AG04450 (cell line): ENCODE results near the gene NNAT. TPM values are rescaled to one million over a fixed set of nuclear protein-coding genes. Genes with fewer than 3 reads are reported as not detected.
"Not testable (repeated sequence)": the region's sequence is repeated elsewhere in the genome, so short reads cannot be mapped to it uniquely, and the experiment has no call there.

ENCODE experiments used
- CTCF ChIA-PET: fragments of 300-600, 350-600 bp; formaldehyde crosslinking; extraction: SDS; loops from one replicate; lab custom pipeline; 2022; ENCODE audit warnings: antibody characterized with exemption, inconsistent platforms; lab: Charles Lee
- POLR2A ChIA-PET: fragments of 350-600 bp; formaldehyde crosslinking; extraction: SDS; loops from one replicate; lab custom pipeline; 2021; ENCODE audit warnings: antibody characterized with exemption, inconsistent platforms; lab: Yijun Ruan, JAX
- DNase-seq: peaks from one replicate; pipeline ENCODE4 v3.0.0-alpha.2; 2011; ENCODE audit warnings: low read depth, low spot score
- H3K27ac ChIP-seq: one replicate; pipeline ENCODE4 v1.5.1; 2012; ENCODE audit warnings: low read depth, low read length, control low read depth
- H3K27me3 ChIP-seq: one replicate; pipeline ENCODE4 v1.6.0; 2012; ENCODE audit warnings: low read length; ENCODE audit not compliant: control insufficient read depth, insufficient read depth
- H3K4me3 ChIP-seq: 2 replicates; pipeline ENCODE4 v1.5.1; 2011; ENCODE audit warnings: mild to moderate bottlenecking, low read depth, low read length, control low read depth
- H3K9me3 ChIP-seq: 2 replicates; pipeline ENCODE4 v1.5.1; 2012; ENCODE audit warnings: low read length; ENCODE audit not compliant: control insufficient read depth, insufficient read depth
- polyA plus RNA-seq: library from polyadenylated mRNA; depleted of rRNA; stranded (reverse); fragments of >200 nt; gene quantifications from 2 replicates; pipeline ENCODE4 v1.2.3, GENCODE V29; 2011
- TF ChIP-seq, protein P1 (sequence below): IDR thresholded peaks from 2 replicates; pipeline ENCODE4 v1.5.1; 2011; ENCODE audit warnings: low read depth, low read length, control low read depth, inconsistent platforms

The NNAT gene
- polyA plus RNA-seq, 1 experiment = 54.0 TPM

DNA sequence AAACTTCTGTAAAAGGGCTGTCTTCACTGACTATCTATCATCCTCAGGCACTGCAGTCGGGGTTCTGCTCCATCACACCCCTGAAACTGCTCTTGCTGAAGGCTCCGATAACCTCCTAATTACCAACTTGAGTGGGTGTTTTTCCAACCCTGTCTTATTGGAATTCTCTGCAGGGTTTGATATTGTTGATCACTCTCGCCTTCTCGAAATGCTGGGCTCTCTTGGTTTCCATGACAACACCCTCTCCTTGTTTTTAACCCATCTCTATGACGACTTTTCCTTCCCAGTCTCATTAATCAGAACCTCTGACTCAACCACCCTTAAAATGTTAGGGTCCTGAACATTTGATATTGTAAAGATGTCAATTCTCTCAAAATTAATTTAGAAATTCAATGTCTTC, 39.4 kb upstream of the NNAT start:
- ChIA-PET CTCF (no interaction called here), POLR2A (no interaction called here)
- DNase-seq = no peak
- Histone ChIP-seq H3K27ac (no peak overlapping the region), H3K27me3 (peaks cover 38% of the 10 kb centered on the region), H3K9me3 (no peaks in the 10 kb centered on the region), H3K4me3 (no peak overlapping the region)
- TF ChIP-seq, protein P1, sequence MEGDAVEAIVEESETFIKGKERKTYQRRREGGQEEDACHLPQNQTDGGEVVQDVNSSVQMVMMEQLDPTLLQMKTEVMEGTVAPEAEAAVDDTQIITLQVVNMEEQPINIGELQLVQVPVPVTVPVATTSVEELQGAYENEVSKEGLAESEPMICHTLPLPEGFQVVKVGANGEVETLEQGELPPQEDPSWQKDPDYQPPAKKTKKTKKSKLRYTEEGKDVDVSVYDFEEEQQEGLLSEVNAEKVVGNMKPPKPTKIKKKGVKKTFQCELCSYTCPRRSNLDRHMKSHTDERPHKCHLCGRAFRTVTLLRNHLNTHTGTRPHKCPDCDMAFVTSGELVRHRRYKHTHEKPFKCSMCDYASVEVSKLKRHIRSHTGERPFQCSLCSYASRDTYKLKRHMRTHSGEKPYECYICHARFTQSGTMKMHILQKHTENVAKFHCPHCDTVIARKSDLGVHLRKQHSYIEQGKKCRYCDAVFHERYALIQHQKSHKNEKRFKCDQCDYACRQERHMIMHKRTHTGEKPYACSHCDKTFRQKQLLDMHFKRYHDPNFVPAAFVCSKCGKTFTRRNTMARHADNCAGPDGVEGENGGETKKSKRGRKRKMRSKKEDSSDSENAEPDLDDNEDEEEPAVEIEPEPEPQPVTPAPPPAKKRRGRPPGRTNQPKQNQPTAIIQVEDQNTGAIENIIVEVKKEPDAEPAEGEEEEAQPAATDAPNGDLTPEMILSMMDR = no peak

DNA sequence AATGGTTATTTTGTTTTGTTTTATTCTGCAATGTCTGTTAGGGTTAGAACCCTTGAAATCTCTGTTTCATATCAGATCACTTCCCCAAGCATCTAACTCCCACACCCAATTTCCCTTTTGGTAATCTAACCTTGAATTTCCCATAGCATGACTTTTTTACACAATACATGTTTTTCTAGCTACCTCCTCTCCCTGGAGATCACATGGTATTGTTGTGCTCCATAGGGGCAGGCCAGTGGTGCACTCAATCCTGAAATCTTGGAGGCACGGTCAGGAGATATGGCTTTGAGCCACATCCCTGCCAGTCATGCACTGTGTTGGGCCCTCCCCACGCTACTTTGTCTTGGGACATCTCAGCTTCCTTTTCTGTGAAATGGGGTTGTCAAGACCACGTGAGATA, 36.7 kb upstream of the NNAT start:
- TF ChIP-seq, protein P1 = no peak
- ChIA-PET POLR2A (no interaction called here), CTCF (no interaction called here)
- Histone ChIP-seq H3K4me3 (no peak overlapping the region), H3K9me3 (no peaks in the 10 kb centered on the region), H3K27me3 (peaks cover 36% of the 10 kb centered on the region), H3K27ac (no peak overlapping the region)
- DNase-seq = no peak

DNA sequence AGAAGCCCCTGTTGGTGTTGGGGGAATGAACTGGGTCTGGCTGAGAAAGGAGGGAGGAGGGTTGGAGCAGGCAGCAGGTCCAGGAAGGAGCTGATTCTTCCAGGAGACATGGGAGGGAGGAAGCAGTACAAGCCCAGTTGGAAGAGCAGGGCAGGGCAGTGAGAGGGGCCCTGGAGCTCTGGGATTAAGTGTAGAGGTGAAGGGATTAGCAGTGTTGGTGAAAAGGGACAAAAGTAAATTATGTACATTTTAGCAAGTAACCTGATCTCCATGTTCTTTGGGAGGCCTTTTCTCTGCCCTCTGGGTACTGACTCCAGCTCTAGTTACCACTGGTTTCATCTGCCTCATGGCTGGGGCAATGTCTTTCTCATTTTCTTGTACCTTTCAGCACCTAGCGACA, 34.8 kb upstream of the NNAT start:
- H3K9me3 ChIP-seq, CTCF ChIA-PET, H3K27ac ChIP-seq, H3K4me3 ChIP-seq, DNase-seq: not testable (repeated sequence)
- H3K27me3 ChIP-seq = peaks cover 30% of the 10 kb centered on the region
- POLR2A ChIA-PET = interaction anchor here (0.6 kb wide), 1 partner anchor 12 kb away, joined by 6 read pairs; no protein-coding TSS in a partner anchor

DNA sequence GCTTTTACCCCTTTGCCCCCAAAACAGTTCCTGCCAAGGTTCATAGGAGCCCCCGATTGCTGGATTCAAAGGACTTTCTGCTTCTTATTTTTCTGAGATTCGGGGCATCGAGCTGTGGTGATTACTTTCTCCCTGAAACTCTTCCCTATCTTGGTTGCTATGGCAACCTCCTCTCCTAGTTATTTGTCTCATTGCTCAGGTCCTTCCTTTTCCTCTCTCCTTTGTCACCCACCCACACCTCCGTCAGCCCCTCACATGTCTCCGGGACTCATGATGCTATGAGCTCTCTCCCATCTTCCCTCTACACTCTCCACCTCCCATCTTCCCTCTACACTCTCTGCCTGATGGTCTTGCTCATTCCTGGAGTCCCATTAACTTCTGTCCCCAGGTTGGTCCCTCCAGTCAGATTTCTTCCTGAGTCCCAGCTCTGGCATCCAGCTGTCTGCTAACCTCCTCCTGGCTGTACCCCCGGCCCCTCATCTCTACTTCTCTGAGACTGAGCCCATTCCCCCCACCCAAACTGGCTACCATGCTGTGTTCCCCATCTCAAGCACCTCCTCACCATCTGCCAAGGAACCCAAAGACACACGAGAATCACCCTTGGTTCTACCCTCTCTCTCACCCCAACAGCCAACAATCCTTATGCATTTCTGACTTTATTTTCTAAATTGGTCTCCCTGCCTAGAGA, 30.2 kb upstream of the NNAT start:
- CTCF ChIA-PET = interaction anchor here (1.0 kb wide), 1 partner anchor 299 kb away, joined by 3 read pairs; no protein-coding TSS in a partner anchor
- POLR2A ChIA-PET = interaction anchor here (1.4 kb wide), 1 partner anchor 26 kb away, joined by 3 read pairs; no protein-coding TSS in a partner anchor
- TF ChIP-seq, protein P1 = no peak
- Histone ChIP-seq H3K9me3 (no peaks in the 10 kb centered on the region), H3K27ac (no peak overlapping the region), H3K27me3 (peaks cover 15% of the 10 kb centered on the region), H3K4me3 (no peak overlapping the region)
- no peak for DNase-seq

DNA sequence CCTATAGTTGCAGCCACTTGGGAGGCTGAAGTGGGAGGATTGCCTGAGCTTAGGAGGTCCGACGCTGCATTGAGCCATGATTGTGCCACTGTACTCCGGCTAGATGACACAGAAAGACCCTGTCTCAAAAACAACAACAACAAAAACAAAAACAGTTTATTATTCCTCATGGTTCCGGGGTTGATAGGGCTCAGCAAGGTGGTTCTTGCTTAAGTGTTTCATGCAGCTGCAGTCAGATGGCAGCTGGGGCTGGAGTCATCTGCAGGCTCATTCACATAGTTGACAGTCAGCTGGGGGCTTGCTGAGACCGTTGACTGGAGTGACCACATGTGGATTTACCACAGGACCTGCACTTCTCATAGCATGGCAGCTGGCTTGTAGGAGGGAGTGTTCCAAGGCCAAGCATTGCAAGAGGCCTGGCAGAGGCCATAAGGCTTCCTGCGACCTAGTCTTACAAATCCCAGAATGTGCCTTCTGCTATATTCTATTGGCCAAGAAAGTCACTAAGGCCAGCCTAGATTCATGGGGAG, 28.9 kb upstream of the NNAT start:
- TF ChIP-seq, protein P1 = no peak
- ChIA-PET CTCF (no interaction called here), POLR2A (no interaction called here)
- H3K27me3 ChIP-seq = peaks cover 9% of the 10 kb centered on the region
- no peak overlapping the region for H3K27ac ChIP-seq
- H3K9me3 ChIP-seq = no peaks in the 10 kb centered on the region
- no peak overlapping the region for H3K4me3 ChIP-seq
- no peak for DNase-seq
